ENCODE measurements around the gene DNAH14. TPM values are rescaled to one million over a fixed set of nuclear protein-coding genes. Genes with fewer than 3 reads are reported as not detected.
A peak's percentile ranks its signal among the peaks of the same experiment; 100 is the strongest.

Gene DNAH14
- total and polyA plus RNA-seq, 2 of the 13 experiments (the other 11 are each of a cell fraction or from before 2014, with no cell fraction given) = 4.5 to 27.5 TPM

GRCh38 chr1:225428068-225428880, 498.8 kb downstream of the DNAH14 start (continued):
- TF ChIP-seq ZNF883 (CRISPR knock-in tag; IDR thresholded peaks at IDR 0.05; ENCODE audit: not compliant biosample characterization) (no peak), ZBTB7A (CRISPR knock-in tag; IDR thresholded peaks at IDR 0.05) (no peak), ZBTB14 (CRISPR knock-in tag; IDR thresholded peaks at IDR 0.05) (peak; percentile 75; the same call in 1 of the 2 replicates), DNMT3B (CRISPR knock-in tag; conservative IDR thresholded peaks at IDR 0.05) (no peak; the same call in 1 of the 2 replicates), E2F2 (CRISPR knock-in tag; IDR thresholded peaks at IDR 0.05; ENCODE audit: borderline replicate concordance) (no peak; the same call in 1 of the 2 replicates), POLR2AphosphoS5 (IDR thresholded peaks at IDR 0.05; ENCODE audit: low read depth, low read length) (peak; percentile 57; the same call in 1 of the 2 replicates), PHF5A (CRISPR knock-in tag; IDR thresholded peaks at IDR 0.05; ENCODE audit: low read depth, unreplicated experiment) (no peak), ZNF205 (CRISPR knock-in tag; IDR thresholded peaks at IDR 0.05) (no peak), SOX6 (IDR thresholded peaks at IDR 0.05) (no peak), SOX6 (CRISPR knock-in tag; IDR thresholded peaks at IDR 0.05) (peak; percentile 55; the same call in 1 of the 2 replicates), ZKSCAN8 (CRISPR knock-in tag; IDR thresholded peaks at IDR 0.05; ENCODE audit: borderline replicate concordance) (no peak), SRSF4 (IDR thresholded peaks at IDR 0.05; ENCODE audit: low read depth, low read length, poor library complexity, severe bottlenecking) (no peak), ZFP36L1 (CRISPR knock-in tag; IDR thresholded peaks at IDR 0.05) (no peak), POGZ (CRISPR knock-in tag; IDR thresholded peaks at IDR 0.05) (peak; percentile 17; the same call in 1 of the 2 replicates)
- TF ChIP-seq, protein P1, sequence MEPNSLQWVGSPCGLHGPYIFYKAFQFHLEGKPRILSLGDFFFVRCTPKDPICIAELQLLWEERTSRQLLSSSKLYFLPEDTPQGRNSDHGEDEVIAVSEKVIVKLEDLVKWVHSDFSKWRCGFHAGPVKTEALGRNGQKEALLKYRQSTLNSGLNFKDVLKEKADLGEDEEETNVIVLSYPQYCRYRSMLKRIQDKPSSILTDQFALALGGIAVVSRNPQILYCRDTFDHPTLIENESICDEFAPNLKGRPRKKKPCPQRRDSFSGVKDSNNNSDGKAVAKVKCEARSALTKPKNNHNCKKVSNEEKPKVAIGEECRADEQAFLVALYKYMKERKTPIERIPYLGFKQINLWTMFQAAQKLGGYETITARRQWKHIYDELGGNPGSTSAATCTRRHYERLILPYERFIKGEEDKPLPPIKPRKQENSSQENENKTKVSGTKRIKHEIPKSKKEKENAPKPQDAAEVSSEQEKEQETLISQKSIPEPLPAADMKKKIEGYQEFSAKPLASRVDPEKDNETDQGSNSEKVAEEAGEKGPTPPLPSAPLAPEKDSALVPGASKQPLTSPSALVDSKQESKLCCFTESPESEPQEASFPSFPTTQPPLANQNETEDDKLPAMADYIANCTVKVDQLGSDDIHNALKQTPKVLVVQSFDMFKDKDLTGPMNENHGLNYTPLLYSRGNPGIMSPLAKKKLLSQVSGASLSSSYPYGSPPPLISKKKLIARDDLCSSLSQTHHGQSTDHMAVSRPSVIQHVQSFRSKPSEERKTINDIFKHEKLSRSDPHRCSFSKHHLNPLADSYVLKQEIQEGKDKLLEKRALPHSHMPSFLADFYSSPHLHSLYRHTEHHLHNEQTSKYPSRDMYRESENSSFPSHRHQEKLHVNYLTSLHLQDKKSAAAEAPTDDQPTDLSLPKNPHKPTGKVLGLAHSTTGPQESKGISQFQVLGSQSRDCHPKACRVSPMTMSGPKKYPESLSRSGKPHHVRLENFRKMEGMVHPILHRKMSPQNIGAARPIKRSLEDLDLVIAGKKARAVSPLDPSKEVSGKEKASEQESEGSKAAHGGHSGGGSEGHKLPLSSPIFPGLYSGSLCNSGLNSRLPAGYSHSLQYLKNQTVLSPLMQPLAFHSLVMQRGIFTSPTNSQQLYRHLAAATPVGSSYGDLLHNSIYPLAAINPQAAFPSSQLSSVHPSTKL (CRISPR knock-in tag; IDR thresholded peaks at IDR 0.05) = peak; percentile 35
- TF ChIP-seq, protein P2, sequence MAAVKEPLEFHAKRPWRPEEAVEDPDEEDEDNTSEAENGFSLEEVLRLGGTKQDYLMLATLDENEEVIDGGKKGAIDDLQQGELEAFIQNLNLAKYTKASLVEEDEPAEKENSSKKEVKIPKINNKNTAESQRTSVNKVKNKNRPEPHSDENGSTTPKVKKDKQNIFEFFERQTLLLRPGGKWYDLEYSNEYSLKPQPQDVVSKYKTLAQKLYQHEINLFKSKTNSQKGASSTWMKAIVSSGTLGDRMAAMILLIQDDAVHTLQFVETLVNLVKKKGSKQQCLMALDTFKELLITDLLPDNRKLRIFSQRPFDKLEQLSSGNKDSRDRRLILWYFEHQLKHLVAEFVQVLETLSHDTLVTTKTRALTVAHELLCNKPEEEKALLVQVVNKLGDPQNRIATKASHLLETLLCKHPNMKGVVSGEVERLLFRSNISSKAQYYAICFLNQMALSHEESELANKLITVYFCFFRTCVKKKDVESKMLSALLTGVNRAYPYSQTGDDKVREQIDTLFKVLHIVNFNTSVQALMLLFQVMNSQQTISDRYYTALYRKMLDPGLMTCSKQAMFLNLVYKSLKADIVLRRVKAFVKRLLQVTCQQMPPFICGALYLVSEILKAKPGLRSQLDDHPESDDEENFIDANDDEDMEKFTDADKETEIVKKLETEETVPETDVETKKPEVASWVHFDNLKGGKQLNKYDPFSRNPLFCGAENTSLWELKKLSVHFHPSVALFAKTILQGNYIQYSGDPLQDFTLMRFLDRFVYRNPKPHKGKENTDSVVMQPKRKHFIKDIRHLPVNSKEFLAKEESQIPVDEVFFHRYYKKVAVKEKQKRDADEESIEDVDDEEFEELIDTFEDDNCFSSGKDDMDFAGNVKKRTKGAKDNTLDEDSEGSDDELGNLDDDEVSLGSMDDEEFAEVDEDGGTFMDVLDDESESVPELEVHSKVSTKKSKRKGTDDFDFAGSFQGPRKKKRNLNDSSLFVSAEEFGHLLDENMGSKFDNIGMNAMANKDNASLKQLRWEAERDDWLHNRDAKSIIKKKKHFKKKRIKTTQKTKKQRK (IDR thresholded peaks at IDR 0.05; ENCODE audit: low read length) = no peak
